ENCODE measurements around the gene XXYLT1.

Gene XXYLT1

GRCh38 chr3:195129644-195130492 lies 141.1 kb downstream of the XXYLT1 start:
- DNase-seq (ENCODE audit: low spot score): peak; percentile 33

GRCh38 chr3:195129072-195129643 lies 141.8 kb downstream of the XXYLT1 start:
- DNase-seq (ENCODE audit: low spot score): no peak

- DNase-seq (ENCODE audit: low spot score): no peak
Observed at GRCh38 chr3:195128255-195129071, 142.5 kb downstream of the XXYLT1 start.

DNA sequence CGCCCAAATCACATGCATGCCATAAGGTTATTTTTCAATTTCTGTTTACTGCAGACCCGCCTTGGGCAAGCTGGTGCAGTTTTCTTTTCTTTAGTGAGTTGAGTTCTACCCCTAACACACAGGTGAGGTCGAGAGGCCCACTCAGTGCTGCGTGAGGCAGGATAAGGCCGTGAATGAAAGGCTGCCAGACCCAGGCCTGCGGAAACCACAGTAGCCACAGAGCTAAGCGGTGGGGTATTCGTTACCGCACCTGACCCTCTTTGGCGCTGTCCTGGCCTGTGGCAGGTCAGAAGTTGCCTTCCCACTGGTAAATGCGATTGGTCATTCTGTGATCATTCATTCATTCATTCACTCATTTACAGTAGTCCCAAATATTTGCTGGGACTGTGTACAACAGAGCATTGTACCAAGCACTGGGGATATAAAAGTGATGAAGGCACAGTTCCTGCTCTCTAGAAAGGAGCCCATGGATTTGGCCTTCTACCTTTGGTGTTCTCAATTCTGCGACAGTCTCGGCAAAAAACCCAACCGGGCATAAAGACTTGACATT lies 144.8 kb downstream of the XXYLT1 start:
- DNase-seq (ENCODE audit: low spot score): no peak

- DNase-seq (ENCODE audit: low spot score): no peak
Observed at GRCh38 chr3:195125646-195126045, 145.3 kb downstream of the XXYLT1 start.

DNA sequence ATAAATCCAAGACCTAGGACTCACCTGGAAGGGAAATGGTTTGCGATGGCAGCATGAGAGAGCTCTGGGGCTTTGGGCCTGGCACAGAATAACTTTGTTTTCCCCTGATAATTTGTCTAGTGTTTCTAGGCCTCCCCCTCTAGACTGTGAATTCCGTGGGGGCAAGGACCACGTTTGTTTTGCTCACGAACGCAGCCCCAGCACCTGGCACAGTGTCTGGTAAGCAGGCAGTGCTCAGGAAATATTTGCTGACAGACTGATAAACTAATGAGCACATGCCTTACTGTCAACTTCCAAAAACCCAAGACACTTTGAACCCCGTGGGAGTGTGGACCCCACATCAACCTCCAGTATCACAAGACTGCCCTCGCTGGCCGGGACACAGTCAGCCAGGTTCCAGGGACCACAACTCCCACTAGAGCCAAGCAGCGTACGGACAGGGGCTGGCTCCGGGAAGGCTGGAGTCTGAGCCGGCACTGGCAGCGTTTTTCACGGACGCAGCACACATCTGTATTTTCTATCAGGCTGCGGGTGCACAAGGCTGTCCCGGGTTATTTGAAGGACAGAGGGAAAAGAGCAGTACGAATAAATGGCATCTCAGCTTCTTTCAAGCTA lies 146.5 kb downstream of the XXYLT1 start:
- DNase-seq (ENCODE audit: low spot score): no peak

DNA sequence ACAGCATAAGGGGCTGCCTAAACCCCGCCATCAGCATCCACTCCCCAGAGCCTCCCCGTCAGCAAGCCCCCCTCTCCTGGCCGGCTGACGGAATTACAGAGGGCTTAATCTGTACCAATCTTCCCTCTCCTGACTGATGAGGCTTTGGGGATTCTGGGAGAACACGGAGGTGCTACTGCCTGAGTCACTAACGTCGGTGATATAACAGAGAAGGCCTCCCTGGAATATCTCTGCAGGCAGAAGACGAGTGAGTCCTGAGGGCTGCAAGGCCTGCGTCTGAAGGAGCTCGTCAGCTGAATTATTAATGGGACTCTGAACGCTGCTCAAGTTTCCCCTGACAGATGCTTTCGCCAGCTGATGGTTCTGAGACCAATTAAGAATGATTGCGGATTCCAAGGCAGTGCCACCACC lies 147.7 kb downstream of the XXYLT1 start:
- DNase-seq (ENCODE audit: low spot score): no peak

GRCh38 chr3:195122261-195122660 lies 148.7 kb downstream of the XXYLT1 start:
- DNase-seq (ENCODE audit: low spot score): no peak

DNA sequence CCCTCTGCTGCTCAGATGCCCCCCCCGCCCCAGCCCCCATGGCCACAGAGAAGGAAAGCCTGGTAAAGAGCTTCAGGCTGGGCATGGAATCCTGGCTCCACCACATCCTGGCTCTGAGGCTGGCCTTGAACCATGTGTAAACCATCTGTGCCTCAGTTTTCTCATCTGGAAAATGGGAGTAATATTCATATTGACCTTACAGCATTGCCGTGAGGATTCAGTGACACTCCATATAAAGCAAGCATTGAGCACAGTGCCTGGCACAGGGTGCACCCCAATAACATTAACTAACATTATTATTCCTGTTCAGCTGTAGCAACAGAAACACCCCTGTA lies 150.7 kb downstream of the XXYLT1 start:
- no peak for DNase-seq (ENCODE audit: low spot score)

DNA sequence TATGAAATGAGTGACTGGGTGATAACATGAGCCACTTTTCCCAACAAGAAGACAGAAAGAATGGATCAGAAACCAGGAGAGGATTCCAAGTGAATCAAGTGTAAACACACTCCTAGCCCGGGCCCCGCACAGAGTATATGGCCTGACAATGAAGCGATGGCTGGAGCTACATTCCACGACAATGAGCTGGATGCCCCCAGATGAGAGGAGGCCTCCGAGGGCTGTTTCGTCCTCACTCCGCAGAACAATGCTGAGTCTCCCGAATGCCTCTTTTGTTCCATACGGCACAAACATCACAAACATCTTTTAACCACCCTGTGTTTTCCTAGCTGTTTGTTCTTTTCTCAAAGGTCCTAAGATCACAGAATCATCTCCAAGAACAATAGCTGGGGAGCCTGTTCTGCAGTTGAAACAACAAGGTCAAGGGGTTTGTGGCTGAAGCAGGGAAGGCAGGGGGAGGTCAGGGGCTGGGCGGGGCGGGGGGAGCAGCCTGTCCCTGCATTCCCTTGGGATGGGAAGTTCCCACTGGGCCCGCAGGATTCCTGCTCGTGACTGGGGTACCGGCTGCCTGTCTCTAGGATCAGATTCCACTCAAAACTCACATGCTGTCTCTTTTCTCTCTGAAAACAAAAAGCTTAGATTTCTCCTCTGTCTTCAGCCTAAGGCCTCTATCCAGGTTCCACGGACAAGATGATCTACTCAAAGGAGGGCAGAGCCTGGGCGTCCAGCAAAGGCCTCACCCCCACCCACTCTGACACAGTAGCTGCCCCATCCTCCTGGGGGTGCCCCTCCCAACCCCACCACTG lies 151.3 kb downstream of the XXYLT1 start:
- DNase-seq (ENCODE audit: low spot score): no peak

DNA sequence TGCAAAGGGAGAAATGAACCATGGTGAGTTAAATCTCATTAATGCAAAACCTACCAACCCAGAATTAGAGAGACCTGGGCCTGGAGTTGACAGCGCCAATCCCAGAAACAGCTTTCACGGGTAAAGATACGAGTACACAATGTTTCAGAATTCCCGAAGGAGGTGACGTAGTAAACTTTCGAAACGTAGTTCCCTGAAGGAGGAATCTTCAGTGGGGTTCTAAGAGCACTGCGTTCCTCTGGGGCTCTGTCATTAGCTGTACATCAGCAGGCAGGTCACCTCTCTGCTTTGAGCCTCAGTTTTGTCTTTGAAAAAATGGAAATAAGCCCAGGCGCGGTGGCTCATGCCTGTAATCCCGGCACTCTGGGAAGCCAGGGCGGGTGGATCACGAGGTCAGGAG lies 152.3 kb downstream of the XXYLT1 start:
- no peak for DNase-seq (ENCODE audit: low spot score)

DNA sequence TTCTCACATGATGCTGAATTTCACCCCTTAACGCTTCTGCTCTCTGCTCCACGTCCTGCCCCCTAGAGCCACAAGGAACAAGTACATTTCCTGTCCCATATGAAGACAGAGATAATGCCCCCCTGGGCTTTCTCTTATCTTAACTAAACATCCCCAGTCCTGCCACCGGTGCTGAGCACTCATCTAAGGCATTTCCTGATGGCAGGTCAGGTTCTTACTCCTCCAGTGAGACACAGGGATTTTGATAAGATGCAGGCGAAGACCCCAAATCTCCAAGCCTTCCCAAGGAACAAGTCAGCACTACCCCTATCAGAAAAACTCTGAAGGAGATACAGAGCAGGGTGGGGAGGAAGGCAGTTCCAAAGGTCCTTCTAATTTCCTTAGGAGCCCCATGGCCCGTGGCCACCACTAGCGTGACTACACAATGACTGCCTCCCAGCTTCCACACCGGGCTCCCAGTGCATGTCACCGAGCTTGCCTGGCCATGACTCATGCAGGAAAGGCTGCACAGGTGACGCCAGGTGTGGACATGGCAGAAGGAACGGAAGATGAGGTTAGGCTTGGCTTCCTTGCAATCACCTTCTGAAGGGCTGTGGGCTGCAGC lies 152.9 kb downstream of the XXYLT1 start:
- peak; percentile 36 for DNase-seq (ENCODE audit: low spot score)

GRCh38 chr3:195116407-195117185 lies 154.4 kb downstream of the XXYLT1 start:
- no peak for DNase-seq (ENCODE audit: low spot score)

GRCh38 chr3:195115600-195116406 lies 155.2 kb downstream of the XXYLT1 start:
- no peak for DNase-seq (ENCODE audit: low spot score)

GRCh38 chr3:195114786-195115599 lies 156.0 kb downstream of the XXYLT1 start:
- DNase-seq (ENCODE audit: low spot score): no peak

DNA sequence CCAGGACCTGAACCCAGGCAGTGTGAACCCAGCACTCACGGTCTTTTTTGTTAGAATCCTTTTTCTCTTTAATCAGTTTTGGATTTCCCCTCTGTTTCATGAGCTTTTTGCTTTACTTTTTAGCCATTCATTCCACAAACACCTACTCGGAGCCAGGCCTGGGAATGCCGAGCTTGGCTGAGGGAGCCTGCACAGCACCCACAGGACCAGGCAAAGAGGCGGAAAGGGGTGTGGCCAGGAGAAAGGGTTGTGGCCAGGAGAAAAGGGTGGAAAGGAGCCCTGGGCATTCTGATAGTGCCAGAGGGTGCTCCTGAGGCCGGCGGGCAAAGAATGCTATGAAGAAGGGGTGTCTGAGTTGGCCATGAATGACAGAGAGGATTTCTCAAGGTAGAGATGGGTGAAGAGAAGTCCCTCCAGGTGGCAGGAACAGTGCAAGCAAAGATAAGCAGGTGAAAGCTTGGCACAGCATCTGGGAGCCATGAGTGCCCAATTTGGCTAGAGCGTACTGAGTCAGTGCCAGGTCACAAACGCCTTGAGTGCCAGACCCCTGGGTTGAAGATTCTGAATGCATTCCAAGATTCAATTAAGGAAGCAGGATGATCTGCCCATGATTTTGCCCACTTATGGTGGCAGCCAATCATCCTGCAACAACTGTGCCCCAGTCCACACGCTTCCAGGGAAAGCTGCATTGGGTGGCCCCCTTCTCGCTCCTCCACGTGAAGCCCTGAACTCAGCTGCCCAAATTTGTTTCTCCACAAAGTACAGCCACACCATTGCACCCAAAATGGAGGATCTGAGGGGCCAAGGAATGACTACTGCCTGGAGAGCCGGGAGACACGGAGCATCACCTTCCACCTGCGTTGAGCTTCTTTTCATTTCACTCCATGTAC lies 157.2 kb downstream of the XXYLT1 start:
- no peak for DNase-seq (ENCODE audit: low spot score)

DNA sequence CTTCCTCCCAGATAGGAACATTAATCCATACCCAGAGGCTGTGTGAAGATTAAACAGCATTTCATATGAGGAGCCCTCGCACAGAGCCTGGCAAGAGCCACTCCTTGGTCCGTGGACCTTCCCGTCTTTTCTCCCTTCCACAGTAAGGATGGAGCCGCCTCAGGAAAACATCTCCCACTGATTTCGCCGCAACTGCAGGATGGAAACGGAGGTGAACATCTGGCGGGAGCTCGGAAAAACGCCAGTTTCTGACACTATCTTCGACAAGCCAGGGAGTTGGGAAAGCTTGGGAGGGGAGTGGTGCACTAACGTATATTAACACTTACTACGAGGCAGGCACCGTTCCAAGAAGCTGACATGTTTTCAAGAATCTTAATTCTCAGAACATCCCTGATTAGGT lies 157.9 kb downstream of the XXYLT1 start:
- no peak for DNase-seq (ENCODE audit: low spot score)
